Measurements from ENCODE around the gene TMEM250.

Gene TMEM250

DNA sequence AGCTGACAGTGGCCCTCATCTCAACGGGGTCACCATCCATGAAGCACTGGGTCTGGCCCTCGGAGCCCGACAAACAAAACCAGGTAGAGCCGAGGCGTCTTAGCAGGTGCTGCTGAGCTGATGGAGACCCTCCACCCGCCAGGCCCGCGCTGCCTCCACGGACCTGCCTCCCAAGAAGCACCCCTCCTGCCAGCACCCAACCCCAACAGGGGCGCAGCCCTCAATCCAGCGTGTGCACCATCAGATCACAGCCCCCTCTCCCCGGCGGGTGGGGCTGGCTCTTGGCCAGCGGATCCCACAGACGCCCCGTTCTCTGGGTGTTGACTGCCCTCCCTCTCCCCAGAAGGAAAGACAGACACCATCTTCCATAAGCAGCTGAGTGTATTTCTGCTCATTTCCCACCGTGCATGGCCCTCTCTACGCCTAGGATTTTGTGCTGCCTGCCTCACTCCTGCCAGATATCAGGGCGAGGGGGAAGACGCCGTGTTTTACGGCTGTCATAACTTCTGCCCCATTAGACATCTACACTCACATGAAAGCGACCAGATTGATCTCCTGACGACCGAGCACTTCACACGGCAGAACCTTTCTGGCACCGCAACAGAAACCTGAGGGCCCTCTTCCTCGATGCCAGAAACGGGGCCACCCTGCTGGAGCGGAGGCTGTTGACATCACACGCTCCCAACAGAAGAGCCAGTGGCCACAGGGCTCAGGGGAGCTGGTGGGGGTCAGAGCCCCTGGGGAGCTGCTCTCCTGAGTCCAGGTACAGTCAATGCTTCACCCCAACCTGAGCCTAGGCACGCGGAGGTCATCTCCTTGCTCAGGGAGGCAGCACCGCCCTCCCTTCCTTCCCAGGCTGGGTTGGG is 35.9 kb downstream of the TMEM250 start:
- no peak for DNase-seq (ENCODE audit: low spot score)

DNA sequence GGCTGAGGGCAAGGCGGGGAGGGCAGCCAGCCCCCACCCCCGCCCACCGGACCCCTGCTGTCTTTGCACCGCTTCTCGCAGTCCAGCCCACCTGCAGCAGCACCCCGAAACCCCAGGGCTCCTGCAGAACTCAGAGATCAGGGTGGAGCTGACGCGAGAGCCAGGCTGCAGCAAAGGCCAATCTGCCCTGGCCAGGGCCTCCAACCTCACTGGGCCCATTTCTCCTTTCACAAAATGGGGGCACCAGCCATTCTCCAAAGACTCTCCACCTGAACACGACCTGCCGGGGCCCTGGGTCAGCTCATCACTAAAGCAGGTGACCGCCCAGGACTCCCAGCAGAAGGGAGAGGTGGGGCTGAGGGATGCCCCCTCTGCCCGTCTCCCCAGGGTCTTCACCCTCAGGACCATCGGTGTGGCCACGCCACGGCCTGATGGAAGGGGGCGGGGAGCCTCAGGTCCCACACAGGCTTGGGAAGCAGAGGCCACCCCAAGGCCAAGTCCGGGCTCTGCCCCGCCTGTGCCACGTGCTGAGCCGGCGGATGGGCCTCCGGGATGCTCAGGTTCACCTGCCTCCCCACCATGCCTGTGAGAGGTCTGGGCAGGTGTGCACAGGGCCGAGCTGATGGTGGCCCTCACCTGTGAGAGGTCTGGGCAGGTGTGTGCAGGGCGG is 36.7 kb downstream of the TMEM250 start:
- no peak for DNase-seq (ENCODE audit: low spot score)

DNA sequence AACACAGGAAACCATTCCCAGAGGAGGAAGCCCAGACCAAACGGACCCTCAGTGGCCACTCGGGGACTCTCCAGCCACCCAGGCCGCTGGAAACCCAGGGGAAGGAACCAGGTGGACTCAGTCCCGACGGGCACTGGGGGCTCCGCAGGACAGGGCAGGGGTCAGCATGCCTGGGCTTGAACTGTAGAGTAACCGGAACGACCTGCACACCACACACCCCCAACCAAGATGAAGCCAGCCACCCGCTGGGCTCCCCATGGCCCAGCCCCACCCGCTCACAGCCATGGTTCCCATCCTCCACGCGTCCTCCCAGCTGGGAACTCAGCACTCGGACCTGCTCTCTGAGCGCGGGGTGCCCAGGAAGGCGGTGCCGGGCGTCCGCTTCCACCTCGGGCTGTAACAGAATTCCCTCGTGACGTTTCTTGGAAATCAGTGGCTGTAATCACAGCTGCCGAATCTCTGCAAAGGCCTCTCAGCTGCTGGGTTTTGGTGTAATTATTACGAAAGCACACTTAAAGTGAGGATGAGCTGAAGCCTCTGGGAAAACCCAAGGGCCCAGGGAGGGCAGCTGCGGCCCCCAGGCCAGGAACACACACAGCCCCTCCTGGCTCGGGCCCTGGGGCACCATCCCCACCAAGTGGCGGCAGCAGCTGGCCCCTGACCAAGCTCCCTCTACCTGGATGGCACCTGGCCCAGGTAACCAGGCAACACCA is 37.4 kb downstream of the TMEM250 start:
- DNase-seq (ENCODE audit: low spot score), result no peak

DNA sequence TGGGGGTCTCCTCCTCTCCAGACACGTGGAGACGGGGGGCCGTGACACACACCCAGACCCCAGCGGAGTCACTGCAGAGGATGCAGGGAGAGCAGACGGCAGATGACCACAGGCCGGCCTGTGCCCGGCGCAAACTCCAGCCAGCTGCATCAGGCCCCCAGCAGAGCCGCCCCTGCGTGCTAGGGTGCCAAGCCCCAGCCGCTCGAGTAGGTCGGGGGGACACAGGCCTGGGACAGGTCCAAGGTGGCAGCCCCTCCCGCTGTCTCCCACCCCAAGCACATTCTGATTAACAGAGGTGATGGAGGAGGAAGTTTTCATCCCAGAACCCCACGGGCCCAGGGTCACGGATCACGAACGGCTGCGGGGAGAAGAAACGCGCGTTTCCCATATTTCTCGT is 38.0 kb downstream of the TMEM250 start:
- DNase-seq (ENCODE audit: low spot score), result no peak

DNA sequence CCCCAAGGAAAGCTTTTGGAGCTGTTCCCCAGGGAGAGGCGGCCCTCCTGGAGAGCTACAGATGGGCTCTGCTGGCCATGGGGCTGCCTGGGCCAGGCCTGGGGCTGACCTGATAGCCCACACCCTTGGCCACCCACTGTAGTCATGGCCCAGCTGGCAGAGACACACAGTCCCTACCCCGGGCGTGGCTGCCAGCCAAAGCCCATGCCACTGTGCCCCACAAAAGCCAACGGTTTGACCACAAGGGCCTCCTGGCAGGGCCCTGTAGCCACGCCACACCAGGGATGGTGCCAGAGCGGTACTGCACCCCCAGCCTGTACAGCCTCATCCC is 38.8 kb downstream of the TMEM250 start:
- no peak for DNase-seq (ENCODE audit: low spot score)

DNA sequence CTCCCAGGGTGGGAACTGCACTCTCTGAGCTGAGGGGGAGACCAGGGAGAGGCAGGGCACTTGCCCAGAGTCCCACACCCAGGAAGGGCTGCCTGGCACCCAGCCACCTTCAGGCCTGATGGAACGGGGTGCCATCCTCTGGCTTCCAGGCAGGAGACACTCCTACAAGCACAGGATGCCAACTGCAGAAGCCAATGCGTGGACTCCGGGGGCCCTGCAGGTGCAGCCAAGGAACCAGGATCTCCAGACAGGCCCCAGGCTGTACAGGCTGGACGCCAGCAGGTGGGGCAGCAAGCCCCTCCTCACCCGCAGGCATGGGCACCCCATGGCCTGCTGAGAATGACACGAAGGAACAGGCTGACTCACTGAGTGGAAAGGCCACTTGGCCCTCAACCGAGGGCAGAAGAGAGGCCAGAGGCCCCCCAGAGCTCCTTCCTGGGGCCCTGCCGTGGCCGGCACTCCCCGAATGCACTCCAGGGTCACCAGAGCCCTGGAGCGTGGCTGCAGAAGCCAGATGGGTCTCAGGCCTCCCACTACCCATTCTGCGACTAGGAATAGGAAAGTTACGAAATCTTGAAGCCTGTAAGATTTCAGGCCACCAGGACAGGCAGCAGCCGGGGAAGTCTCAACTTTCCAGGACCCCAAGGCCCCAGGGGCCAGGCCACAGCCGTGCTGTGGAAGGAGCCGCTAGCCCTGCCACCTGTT is 39.3 kb downstream of the TMEM250 start:
- no peak for DNase-seq (ENCODE audit: low spot score)

DNA sequence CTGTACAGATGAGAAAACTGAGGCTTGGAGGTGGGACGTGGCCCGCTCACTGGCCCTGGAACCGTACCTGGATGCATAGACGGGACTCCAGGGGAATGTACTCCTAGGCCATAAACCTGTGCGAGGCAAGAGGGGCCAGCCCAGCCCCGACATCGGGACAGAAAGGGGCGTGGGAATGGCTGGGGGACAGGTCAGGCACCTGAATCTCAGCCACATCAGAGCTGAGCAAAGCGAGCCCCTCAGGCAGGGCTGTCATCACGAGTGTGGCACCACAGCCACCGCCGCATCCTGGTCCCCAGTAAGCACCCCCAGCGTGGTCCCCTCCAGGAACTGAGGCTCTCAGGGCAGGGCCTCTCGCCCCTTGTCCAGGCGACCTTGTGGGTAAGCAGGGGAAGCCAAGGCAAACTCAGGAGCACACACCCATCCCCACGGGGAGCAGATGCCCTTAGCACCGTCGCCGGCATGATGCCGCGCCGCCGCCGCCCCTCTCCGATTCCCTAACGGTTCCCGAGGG is 40.1 kb downstream of the TMEM250 start:
- DNase-seq (ENCODE audit: low spot score), result no peak

DNA sequence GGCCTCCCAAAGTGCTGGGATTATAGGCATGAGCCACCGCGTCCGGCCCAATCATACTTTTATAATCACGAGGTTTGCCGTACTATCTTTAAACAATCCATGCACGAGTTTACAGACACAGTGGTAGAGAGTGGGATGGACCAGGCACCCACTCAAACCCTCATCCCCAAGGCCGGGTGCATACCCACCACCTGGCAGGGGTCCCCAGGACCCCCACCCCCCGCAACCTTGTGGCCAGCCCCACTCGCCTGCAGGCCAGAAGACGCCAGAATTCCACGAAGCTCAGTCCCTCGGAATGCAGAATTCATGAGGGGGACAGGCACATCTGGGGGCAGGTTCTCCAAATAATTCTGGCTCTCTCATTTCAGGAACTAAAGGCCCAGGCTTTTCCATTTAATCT is 40.7 kb downstream of the TMEM250 start:
- no peak for DNase-seq (ENCODE audit: low spot score)

DNA sequence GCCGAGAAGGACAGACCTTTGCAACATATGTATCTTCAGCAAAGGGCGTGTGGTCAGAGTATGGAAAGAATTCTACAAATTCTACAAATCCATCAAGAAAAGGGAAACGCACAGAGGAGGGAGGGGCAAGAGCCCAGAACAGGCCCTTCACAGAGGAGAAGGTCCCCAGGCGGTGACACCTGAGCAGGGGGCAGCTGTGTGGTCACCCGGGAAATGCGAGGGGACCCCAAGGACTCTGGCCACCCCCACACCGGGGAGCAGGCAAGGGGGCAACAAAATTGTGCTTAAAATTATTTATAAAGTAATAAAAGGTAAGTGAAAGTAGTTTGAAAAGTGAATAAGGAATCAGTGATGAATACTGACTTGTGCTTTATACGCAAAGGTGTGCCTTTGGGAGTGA is 41.2 kb downstream of the TMEM250 start:
- DNase-seq (ENCODE audit: low spot score), result no peak

DNA sequence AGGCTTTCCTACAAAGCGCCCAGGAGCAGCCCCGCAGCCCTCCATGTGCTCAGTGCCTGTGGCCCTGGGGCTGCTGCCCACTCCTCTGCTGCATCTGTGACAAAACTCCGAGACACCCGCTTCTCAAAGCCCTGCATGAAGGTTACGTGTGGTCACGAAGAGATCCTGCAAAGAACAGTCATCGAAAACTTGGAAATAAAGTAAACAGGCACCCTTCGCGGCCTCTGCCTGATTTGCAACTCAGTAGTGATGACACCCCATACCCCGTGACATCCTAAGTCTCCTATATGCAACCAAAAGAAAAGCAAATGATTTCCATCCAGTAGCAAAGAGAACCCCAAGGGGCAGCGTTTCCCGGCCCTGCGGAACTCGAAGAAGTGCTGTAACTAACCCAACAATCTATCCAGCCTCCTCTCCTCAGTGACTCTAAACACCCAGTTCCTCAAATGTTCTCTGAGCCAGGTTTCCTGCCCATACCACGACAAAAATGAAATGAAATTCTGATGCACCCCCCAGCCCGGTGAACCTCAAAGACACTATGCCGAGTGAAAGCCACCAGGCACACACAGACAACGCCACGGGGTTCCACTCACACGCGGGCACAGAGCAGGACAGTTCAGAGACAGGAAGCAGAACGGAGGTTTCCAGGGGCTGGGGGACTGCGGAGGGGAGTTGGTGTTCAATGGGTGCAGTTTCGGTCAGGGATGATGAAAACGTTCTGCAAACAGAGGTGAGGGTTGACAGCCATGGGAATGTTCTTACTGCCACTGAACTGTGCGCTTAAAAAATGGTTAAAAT is 42.6 kb downstream of the TMEM250 start:
- no peak for DNase-seq (ENCODE audit: low spot score)

DNA sequence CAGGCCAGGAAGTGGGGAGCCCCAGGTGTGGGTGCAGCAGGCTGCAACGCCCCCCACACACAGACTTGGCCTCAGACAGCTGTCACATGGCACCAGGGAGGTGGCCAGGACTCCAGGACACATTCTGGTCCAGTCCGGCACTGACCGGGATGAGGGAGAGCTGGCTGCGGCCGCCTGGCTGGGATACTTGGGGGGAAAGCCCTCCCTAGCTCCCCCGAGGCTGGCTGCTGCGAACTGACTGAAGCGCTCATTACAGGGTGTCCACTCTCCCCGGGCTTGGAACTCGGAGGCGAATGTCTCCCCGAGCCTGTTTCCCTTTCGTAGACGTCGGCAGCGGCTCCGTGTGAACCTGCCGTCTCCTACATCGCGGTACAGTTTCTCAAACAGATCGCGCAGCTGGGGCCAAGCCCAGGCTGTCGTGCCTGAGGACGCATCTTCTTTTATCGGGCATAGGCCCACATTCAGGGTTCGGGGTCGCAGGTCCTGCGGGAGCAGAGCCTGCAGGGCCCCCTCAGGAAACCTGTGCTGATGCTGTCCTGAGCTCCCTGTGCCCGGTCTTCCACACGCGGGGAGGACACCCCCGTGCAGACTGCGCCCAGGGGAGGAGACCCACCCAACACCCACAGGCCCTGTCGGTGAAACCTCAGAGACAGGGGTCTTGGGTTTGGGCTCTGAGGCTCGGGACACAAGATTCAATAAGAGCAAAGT is 43.4 kb downstream of the TMEM250 start:
- DNase-seq (ENCODE audit: low spot score), result no peak

DNA sequence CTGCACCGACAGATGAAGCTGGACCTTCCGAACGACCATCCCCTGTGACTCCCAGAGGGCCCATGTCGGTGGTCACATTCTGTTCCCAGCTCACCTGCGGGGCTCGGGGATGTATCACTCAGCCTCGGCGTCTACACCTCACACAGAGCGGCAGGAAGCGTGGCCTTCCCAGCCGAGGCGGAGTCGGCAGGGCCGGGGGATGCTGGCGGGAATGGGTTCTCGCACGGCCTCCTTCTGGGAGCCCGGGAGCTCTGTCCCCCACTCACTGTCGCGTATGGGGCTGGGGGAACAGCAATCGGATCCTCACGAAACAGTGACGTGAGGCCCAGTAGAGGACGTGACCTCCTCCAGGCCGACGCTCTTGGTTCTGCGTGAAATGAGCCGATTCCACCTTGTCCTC is 44.0 kb downstream of the TMEM250 start:
- DNase-seq (ENCODE audit: low spot score), result no peak
